Activated CD8-positive, alpha-beta memory T cell treated with anti-CD3 and anti-CD28 coated beads, Interleukin-2, amount 10 ng/mL, durations not matched to agents 7 days and 5 days (primary cell): ENCODE results near the gene PAK2. TPM values are rescaled to one million over a fixed set of nuclear protein-coding genes. Genes with fewer than 3 reads are reported as not detected.
A peak's percentile ranks its signal among the peaks of the same experiment; 100 is the strongest.
"Not testable (repeated sequence)": the region's sequence is repeated elsewhere in the genome, so short reads cannot be mapped to it uniquely, and the experiment has no call there.

Experiments
- ATAC-seq: fragments of 150-1000 bp; cut with Tn5 transposase; one replicate; pipeline ENCODE4 v1.10.0; 2021; ENCODE audit warnings: moderate library complexity
- CTCF ChIA-PET: fragments of 350-600 bp; sonication (Branson Sonifier 250); formaldehyde crosslinking; loops from one replicate; lab custom pipeline; 2021; ENCODE audit warnings: antibody characterized with exemption; lab: Charles Lee
- DNase-seq: peaks from one replicate; pipeline ENCODE4 v3.0.0-alpha.2; 2020
- H3K27ac Mint-ChIP-seq: one replicate; pipeline ENCODE4 v1.8.0; 2021; ENCODE audit warnings: mild to moderate bottlenecking, mixed read lengths
- H3K27me3 Mint-ChIP-seq: one replicate; pipeline ENCODE4 v1.8.0; 2021; ENCODE audit warnings: mixed read lengths
- H3K36me3 Mint-ChIP-seq: one replicate; pipeline ENCODE4 v1.8.0; 2021; ENCODE audit warnings: mild to moderate bottlenecking, mixed read lengths
- H3K4me1 Mint-ChIP-seq: one replicate; pipeline ENCODE4 v1.8.0; 2021; ENCODE audit warnings: mixed read lengths
- H3K4me3 Mint-ChIP-seq: one replicate; pipeline ENCODE4 v1.8.0; 2021; ENCODE audit warnings: mild to moderate bottlenecking, moderate library complexity, mixed read lengths
- H3K9me3 Mint-ChIP-seq: one replicate; pipeline ENCODE4 v1.8.0; 2022; ENCODE audit warnings: low read depth, mixed read lengths
- total RNA-seq, 2 experiments: library from RNA; stranded (reverse); gene quantifications; one replicate each; pipeline ENCODE4 v1.2.3, GENCODE V29; 2021

Gene PAK2
- total RNA-seq, 2 experiments from 2014 or later: 86.4 to 118 TPM

- CTCF ChIA-PET: interaction anchor here (0.6 kb wide), 1 partner anchor 21 kb away, joined by 3 read pairs; no protein-coding TSS in a partner anchor
- not testable (repeated sequence) for H3K9me3 Mint-ChIP-seq, H3K27ac Mint-ChIP-seq, H3K4me3 Mint-ChIP-seq, ATAC-seq, DNase-seq, H3K27me3 Mint-ChIP-seq
- H3K4me1 Mint-ChIP-seq: peaks cover 32% of the 10 kb centered on the region
- H3K36me3 Mint-ChIP-seq: peaks cover 40% of the 10 kb centered on the region
These were observed 3.9 kb downstream of the PAK2 start for GRCh38 chr3:196743569-196743968.

DNA sequence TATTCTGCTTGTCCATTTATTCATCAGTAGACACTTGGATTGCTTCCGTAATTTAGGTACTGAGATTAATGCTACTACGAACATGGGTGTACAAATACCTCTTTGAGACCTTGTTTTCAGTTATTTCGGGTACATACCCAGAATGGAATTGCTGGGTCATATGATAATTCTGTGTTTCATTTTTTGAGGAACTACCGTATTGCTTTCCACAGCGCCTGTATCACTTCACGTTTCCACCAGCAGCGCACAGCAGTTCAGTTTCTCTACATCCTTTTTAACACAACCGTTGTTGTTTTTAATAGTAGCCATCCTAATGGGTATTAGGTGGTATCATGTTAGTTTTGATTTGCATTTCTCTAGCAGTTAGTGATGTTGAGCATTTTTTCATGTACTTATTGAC lies 9.5 kb downstream of the PAK2 start:
- CTCF ChIA-PET: interaction anchor here (0.7 to 0.8 kb wide), 2 partner anchors 81 to 136 kb away, joined by 3 read pairs; no protein-coding TSS in a partner anchor
- peaks cover 67% of the 10 kb centered on the region for H3K36me3 Mint-ChIP-seq
- DNase-seq (no peak), ATAC-seq (no peak)
- H3K4me1 Mint-ChIP-seq: peaks cover 25% of the 10 kb centered on the region
- H3K27ac Mint-ChIP-seq: no peak overlapping the region
- no peaks in the 10 kb centered on the region for H3K27me3 Mint-ChIP-seq
- H3K4me3 Mint-ChIP-seq: no peak overlapping the region
- no peaks in the 10 kb centered on the region for H3K9me3 Mint-ChIP-seq

DNA sequence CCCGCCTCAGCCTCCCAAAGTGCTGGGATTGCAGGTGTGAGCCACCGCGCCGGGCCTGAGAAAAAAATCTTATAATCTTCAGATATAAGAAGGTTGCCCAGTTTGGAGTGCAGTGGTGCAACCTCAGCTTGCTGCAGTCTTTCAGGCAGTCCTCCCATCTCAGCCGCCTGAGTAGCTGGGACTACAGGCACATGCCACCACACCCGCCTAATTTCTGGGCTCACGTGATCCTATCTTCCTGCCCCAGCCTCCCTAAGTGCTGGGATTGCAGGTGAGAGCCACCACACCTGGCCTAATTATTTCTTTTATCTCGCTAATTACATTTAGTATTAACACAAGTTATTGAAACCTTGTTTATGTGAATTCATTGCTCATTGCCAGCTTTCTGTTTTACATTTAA lies 13.5 kb downstream of the PAK2 start:
- no peak for DNase-seq
- no peak for ATAC-seq
- Mint-ChIP-seq H3K9me3 (peaks cover 9% of the 10 kb centered on the region), H3K36me3 (peaks cover 81% of the 10 kb centered on the region), H3K27me3 (no peaks in the 10 kb centered on the region), H3K27ac (no peak overlapping the region), H3K4me1 (peaks cover 40% of the 10 kb centered on the region), H3K4me3 (no peak overlapping the region)
- CTCF ChIA-PET: no interaction called here

GRCh38 chr3:196754091-196754981 lies 14.7 kb downstream of the PAK2 start:
- H3K4me1 Mint-ChIP-seq: peaks cover 34% of the 10 kb centered on the region
- H3K9me3 Mint-ChIP-seq: peaks cover 9% of the 10 kb centered on the region
- ATAC-seq: no peak
- CTCF ChIA-PET: no interaction called here
- H3K4me3 Mint-ChIP-seq: no peak overlapping the region
- peaks cover 77% of the 10 kb centered on the region for H3K36me3 Mint-ChIP-seq
- no peak for DNase-seq
- H3K27ac Mint-ChIP-seq: no peak overlapping the region
- no peaks in the 10 kb centered on the region for H3K27me3 Mint-ChIP-seq

- peaks cover 12% of the 10 kb centered on the region for H3K9me3 Mint-ChIP-seq
- H3K36me3 Mint-ChIP-seq: peaks cover 75% of the 10 kb centered on the region
- H3K4me1 Mint-ChIP-seq: peaks cover 31% of the 10 kb centered on the region
- no peak overlapping the region for H3K4me3 Mint-ChIP-seq
- H3K27ac Mint-ChIP-seq: no peak overlapping the region
- H3K27me3 Mint-ChIP-seq: no peaks in the 10 kb centered on the region
- no peak for ATAC-seq
- CTCF ChIA-PET: no interaction called here
- DNase-seq: no peak
These were observed 17.1 kb downstream of the PAK2 start for GRCh38 chr3:196756732-196757131.

GRCh38 chr3:196757876-196758739 lies 18.5 kb downstream of the PAK2 start:
- peaks cover 12% of the 10 kb centered on the region for H3K9me3 Mint-ChIP-seq
- no peak for DNase-seq
- CTCF ChIA-PET: no interaction called here
- H3K4me1 Mint-ChIP-seq: peaks cover 31% of the 10 kb centered on the region
- peak overlapping the region; percentile 2 for H3K27ac Mint-ChIP-seq
- no peak overlapping the region for H3K4me3 Mint-ChIP-seq
- no peaks in the 10 kb centered on the region for H3K27me3 Mint-ChIP-seq
- no peak for ATAC-seq
- H3K36me3 Mint-ChIP-seq: peaks cover 72% of the 10 kb centered on the region

GRCh38 chr3:196763179-196763578 lies 23.5 kb downstream of the PAK2 start:
- ATAC-seq (no peak), DNase-seq (no peak)
- Mint-ChIP-seq H3K9me3 (peaks cover 3% of the 10 kb centered on the region), H3K4me1 (peaks cover 8% of the 10 kb centered on the region), H3K27me3 (no peaks in the 10 kb centered on the region), H3K4me3 (no peak overlapping the region), H3K36me3 (peaks cover 43% of the 10 kb centered on the region), H3K27ac (no peak overlapping the region)
- CTCF ChIA-PET: no interaction called here

GRCh38 chr3:196765454-196765853 lies 25.8 kb downstream of the PAK2 start:
- no peak for DNase-seq
- CTCF ChIA-PET: no interaction called here
- Mint-ChIP-seq H3K4me1 (peaks cover 7% of the 10 kb centered on the region), H3K27me3 (no peaks in the 10 kb centered on the region), H3K4me3 (no peak overlapping the region), H3K36me3 (peaks cover 33% of the 10 kb centered on the region), H3K27ac (no peak overlapping the region), H3K9me3 (peaks cover 3% of the 10 kb centered on the region)
- ATAC-seq: no peak

GRCh38 chr3:196771067-196771466 lies 31.4 kb downstream of the PAK2 start:
- no peaks in the 10 kb centered on the region for H3K27me3 Mint-ChIP-seq
- peaks cover 33% of the 10 kb centered on the region for H3K36me3 Mint-ChIP-seq
- CTCF ChIA-PET: interaction anchor here (0.9 to 1.3 kb wide), 2 partner anchors 31 to 67 kb away, joined by 3 read pairs; partner anchors contain the start of gene PAK2
- DNase-seq (no peak), ATAC-seq (no peak)
- no peak overlapping the region for H3K27ac Mint-ChIP-seq
- no peaks in the 10 kb centered on the region for H3K9me3 Mint-ChIP-seq
- H3K4me3 Mint-ChIP-seq: no peak overlapping the region
- peaks cover 37% of the 10 kb centered on the region for H3K4me1 Mint-ChIP-seq

GRCh38 chr3:196772102-196772501 lies 32.4 kb downstream of the PAK2 start:
- Mint-ChIP-seq H3K27me3 (no peaks in the 10 kb centered on the region), H3K36me3 (peaks cover 36% of the 10 kb centered on the region), H3K4me1 (peaks cover 37% of the 10 kb centered on the region), H3K9me3 (no peaks in the 10 kb centered on the region), H3K27ac (no peak overlapping the region), H3K4me3 (no peak overlapping the region)
- DNase-seq (no peak), ATAC-seq (no peak)
- CTCF ChIA-PET: interaction anchor here (1.3 kb wide), 1 partner anchor 32 kb away, joined by 3 read pairs; the partner anchor contains the start of gene PAK2

DNA sequence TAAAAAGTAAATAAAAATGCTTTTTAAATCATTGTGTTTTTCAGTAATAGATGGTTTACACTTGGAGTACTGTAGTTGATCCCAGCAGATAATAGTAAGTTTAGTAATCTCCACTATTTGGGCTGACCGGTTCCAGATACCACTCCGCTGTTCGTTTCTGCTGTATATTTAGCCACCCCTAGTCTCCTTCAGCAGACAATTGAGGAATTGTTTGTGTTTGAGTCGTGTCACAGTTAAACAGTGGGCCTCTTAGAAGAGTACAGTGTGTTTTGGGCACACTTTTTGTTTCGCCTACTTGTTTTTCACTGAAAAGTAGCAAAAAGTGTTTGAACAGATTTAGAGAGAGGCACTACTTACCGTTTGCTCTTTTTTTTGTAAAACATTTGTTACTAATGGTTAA lies 33.2 kb downstream of the PAK2 start:
- no peak overlapping the region for H3K27ac Mint-ChIP-seq

DNA sequence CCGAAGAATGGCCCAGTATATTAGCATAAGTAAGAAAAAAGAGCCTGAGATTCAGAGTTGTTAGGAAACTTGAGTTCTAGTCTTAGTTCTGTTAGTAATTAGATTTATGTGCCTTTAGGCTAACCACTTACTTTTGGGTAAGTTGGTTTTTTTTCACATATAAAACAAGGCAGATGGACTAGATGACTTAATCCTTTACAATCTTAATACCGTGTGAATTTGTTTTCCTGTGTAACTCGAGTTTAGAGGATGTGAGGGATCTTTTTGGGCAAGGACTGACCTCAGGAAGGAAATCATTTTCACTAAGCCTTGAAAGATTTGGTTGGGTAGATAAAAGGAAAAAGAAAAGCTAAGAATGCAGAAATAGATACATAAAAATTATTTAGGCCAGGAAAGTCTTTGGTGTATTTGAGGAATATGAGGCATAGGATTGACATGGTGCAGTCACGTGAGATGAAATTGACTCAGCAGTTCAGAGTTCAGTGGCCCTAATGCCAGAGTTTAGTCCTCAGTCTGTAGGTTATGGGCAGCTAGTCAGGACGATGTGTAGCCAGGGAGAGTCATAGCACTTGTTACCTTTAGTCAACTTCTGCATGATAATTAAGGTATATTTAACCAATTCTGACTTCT lies 34.6 kb downstream of the PAK2 start:
- no peak overlapping the region for H3K4me3 Mint-ChIP-seq
- H3K9me3 Mint-ChIP-seq: peaks cover 3% of the 10 kb centered on the region
- CTCF ChIA-PET: no interaction called here
- H3K4me1 Mint-ChIP-seq: peaks cover 45% of the 10 kb centered on the region
- ATAC-seq (no peak), DNase-seq (no peak)
- peaks cover 49% of the 10 kb centered on the region for H3K36me3 Mint-ChIP-seq
- no peak overlapping the region for H3K27ac Mint-ChIP-seq
- H3K27me3 Mint-ChIP-seq: no peaks in the 10 kb centered on the region

More for the DNA sequence above, 33.2 kb downstream of the PAK2 start:
- ATAC-seq (no peak), DNase-seq (no peak)
- Mint-ChIP-seq H3K9me3 (no peaks in the 10 kb centered on the region), H3K36me3 (peaks cover 39% of the 10 kb centered on the region), H3K4me1 (peaks cover 37% of the 10 kb centered on the region), H3K27me3 (no peaks in the 10 kb centered on the region), H3K4me3 (no peak overlapping the region)
- CTCF ChIA-PET: no interaction called here

DNA sequence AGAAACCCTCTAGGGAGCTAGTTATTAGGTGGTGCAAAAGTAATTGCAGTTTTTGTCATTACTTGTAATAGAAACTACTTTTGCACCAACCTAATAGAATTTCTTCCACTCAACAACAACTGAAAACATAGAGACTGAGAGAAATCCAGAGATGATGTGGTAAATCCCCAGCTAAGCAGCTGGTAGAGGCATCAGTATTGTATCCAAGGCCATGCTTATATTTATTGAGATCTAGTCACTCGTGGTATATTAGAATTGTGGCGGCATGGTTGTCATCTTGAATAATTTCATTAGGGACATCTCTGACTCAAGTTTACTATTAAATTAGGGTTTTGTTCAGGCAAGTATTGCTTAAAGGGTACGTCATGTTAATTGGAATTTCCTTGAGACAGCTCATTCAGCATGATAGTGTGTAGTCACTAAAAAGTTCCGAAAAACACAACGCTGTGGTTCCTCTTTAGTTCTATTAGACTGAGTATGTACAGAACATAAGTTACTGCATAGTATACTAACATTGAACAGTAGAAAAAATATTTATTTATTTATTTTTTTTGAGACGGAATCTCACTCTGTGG lies 35.3 kb downstream of the PAK2 start:
- H3K36me3 Mint-ChIP-seq: peaks cover 52% of the 10 kb centered on the region
- no peak for ATAC-seq
- no peak overlapping the region for H3K27ac Mint-ChIP-seq

More for the DNA sequence above, 35.3 kb downstream of the PAK2 start:
- no peak for DNase-seq
- peaks cover 7% of the 10 kb centered on the region for H3K9me3 Mint-ChIP-seq
- no peaks in the 10 kb centered on the region for H3K27me3 Mint-ChIP-seq
- peaks cover 46% of the 10 kb centered on the region for H3K4me1 Mint-ChIP-seq
- CTCF ChIA-PET: no interaction called here
- H3K4me3 Mint-ChIP-seq: no peak overlapping the region
